EH (cell line): ENCODE measurements around the gene JPH3.
"Not testable (repeated sequence)": the region's sequence is repeated elsewhere in the genome, so short reads cannot be mapped to it uniquely, and the experiment has no call there.

Experiments
- DNase-seq: peaks from one replicate; pipeline ENCODE4 v3.0.0-alpha.2; 2015; ENCODE audit warnings: low read depth

Gene JPH3

GRCh38 chr16:87715231-87715630 is 112.9 kb downstream of the JPH3 start:
- no peak for DNase-seq

- DNase-seq, result peak; percentile 20
Observed at GRCh38 chr16:87715658-87716057, 113.3 kb downstream of the JPH3 start.

- not testable (repeated sequence) for DNase-seq
Observed at GRCh38 chr16:87718831-87719230, 116.5 kb downstream of the JPH3 start.

GRCh38 chr16:87720446-87720845 is 118.1 kb downstream of the JPH3 start:
- DNase-seq, result no peak

- no peak for DNase-seq
Observed at GRCh38 chr16:87721622-87722585, 119.6 kb downstream of the JPH3 start.

GRCh38 chr16:87722590-87723225 is 120.4 kb downstream of the JPH3 start:
- no peak for DNase-seq

GRCh38 chr16:87723226-87723623 is 120.9 kb downstream of the JPH3 start:
- DNase-seq, result peak; percentile 51

- no peak for DNase-seq
Observed at GRCh38 chr16:87724490-87725291, 122.4 kb downstream of the JPH3 start.

- DNase-seq, result peak; percentile 56
Observed at GRCh38 chr16:87725596-87726235, 123.4 kb downstream of the JPH3 start.

GRCh38 chr16:87726577-87726976 is 124.3 kb downstream of the JPH3 start:
- not testable (repeated sequence) for DNase-seq

- DNase-seq, result no peak
Observed at GRCh38 chr16:87727346-87727745, 125.0 kb downstream of the JPH3 start.

GRCh38 chr16:87728026-87728425 is 125.7 kb downstream of the JPH3 start:
- peak; percentile 45 for DNase-seq

GRCh38 chr16:87729266-87729954 is 127.1 kb downstream of the JPH3 start:
- DNase-seq, result no peak

GRCh38 chr16:87731607-87732006 is 129.3 kb downstream of the JPH3 start:
- no peak for DNase-seq

- DNase-seq, result no peak
Observed at GRCh38 chr16:87733190-87733589, 130.9 kb downstream of the JPH3 start.

GRCh38 chr16:87734644-87735043 is 132.3 kb downstream of the JPH3 start:
- no peak for DNase-seq

GRCh38 chr16:87735270-87736007 is 133.1 kb downstream of the JPH3 start:
- DNase-seq, result no peak

- no peak for DNase-seq
Observed at GRCh38 chr16:87736008-87736382, 133.7 kb downstream of the JPH3 start.

GRCh38 chr16:87739801-87740200 is 137.5 kb downstream of the JPH3 start:
- DNase-seq, result no peak

GRCh38 chr16:87740441-87740840 is 138.1 kb downstream of the JPH3 start:
- DNase-seq, result no peak
